Retinal pigment epithelial cell (primary cell): ENCODE measurements around the gene MIP.
"Not testable (repeated sequence)": the region's sequence is repeated elsewhere in the genome, so short reads cannot be mapped to it uniquely, and the experiment has no call there.

ENCODE experiments used
- DNase-seq: peaks from one replicate; pipeline ENCODE4 v3.0.0-alpha.2; 2010; ENCODE audit warnings: low read depth
- H3K4me3 ChIP-seq: 2 replicates; pipeline ENCODE4 v1.5.1; 2011; ENCODE audit warnings: mild to moderate bottlenecking, low read length, control low read depth, moderate library complexity
- CTCF ChIP-seq: conservative IDR thresholded peaks from 2 replicates; pipeline ENCODE4 v1.5.1; 2011; ENCODE audit warnings: low read depth, low read length, control low read depth, inconsistent platforms

The MIP gene

GRCh38 chr12:56451147-56451546 lies 3.3 kb downstream of the MIP start:
- no peak overlapping the region for H3K4me3 ChIP-seq
- DNase-seq: no peak
- TF ChIP-seq CTCF: no peak

- TF ChIP-seq CTCF: no peak
- DNase-seq: peak; percentile 6
- H3K4me3 ChIP-seq: no peak overlapping the region
These were observed 4.2 kb downstream of the MIP start for GRCh38 chr12:56450241-56450640.

GRCh38 chr12:56449622-56449984 lies 4.9 kb downstream of the MIP start:
- no peak for DNase-seq
- peak overlapping the region; percentile 85 for H3K4me3 ChIP-seq
- no peak for TF ChIP-seq CTCF

GRCh38 chr12:56448860-56449621 lies 5.4 kb downstream of the MIP start, which contains the start of gene TIMELESS:
Gene TIMELESS, minus strand, starts transcription at chr12:56449426. Its CDS starts 15,256 bp downstream, at chr12:56434170.
- peak within 1 kb of the TSS; percentile 85 for H3K4me3 ChIP-seq
- DNase-seq: peak; percentile 56
- TF ChIP-seq CTCF: no peak

- DNase-seq, H3K4me3 ChIP-seq: not testable (repeated sequence)
These were observed 11.2 kb downstream of the MIP start for GRCh38 chr12:56443208-56443607.

GRCh38 chr12:56437430-56438176 lies 16.9 kb downstream of the MIP start:
- no peak for DNase-seq
- no peak for TF ChIP-seq CTCF
- H3K4me3 ChIP-seq: no peak overlapping the region

GRCh38 chr12:56434828-56435227 lies 19.6 kb downstream of the MIP start:
- no peak overlapping the region for H3K4me3 ChIP-seq
- TF ChIP-seq CTCF: no peak
- DNase-seq: no peak
